GM23248 (cell line): ENCODE results near the gene BCL2. TPM values are rescaled to one million over a fixed set of nuclear protein-coding genes. Genes with fewer than 3 reads are reported as not detected.

Experiments used
- DNase-seq: peaks from one replicate; pipeline ENCODE4 v3.0.0-alpha.2; 2015
- H2AFZ ChIP-seq: fragments of 200-600 bp; sonication (generic); 2 replicates; pipeline ENCODE4 v1.6.1; 2016; ENCODE audit warnings: antibody characterized with exemption
- H3F3A ChIP-seq: fragments of 200-600 bp; sonication (generic); 2 replicates; pipeline ENCODE4 v1.6.1; 2016; ENCODE audit warnings: mild to moderate bottlenecking, antibody characterized with exemption, mixed run types; ENCODE audit not compliant: insufficient read depth
- H3K27ac ChIP-seq: fragments of 200-600 bp; sonication (generic); 2 replicates; pipeline ENCODE4 v1.5.1; 2016; ENCODE audit warnings: mild to moderate bottlenecking
- H3K27me3 ChIP-seq: fragments of 200-600 bp; sonication (generic); replicated peaks from 2 replicates; pipeline ENCODE4 v1.6.1; 2016; ENCODE audit warnings: mild to moderate bottlenecking; ENCODE audit not compliant: insufficient read depth
- H3K36me3 ChIP-seq: fragments of 200-600 bp; sonication (generic); 2 replicates; pipeline ENCODE4 v1.6.1; 2016; ENCODE audit warnings: low read depth, mild to moderate bottlenecking
- H3K4me1 ChIP-seq: fragments of 200-600 bp; sonication (generic); 2 replicates; pipeline ENCODE4 v1.6.1; 2016; ENCODE audit warnings: mild to moderate bottlenecking; ENCODE audit not compliant: insufficient read depth
- H3K4me2 ChIP-seq: fragments of 200-600 bp; sonication (generic); one replicate; pipeline ENCODE4 v1.6.1; 2016; ENCODE audit warnings: mild to moderate bottlenecking; ENCODE audit not compliant: unreplicated experiment
- H3K4me3 ChIP-seq: fragments of 200-600 bp; sonication (generic); 2 replicates; pipeline ENCODE4 v1.5.1; 2016; ENCODE audit warnings: mild to moderate bottlenecking
- H3K79me2 ChIP-seq: fragments of 200-600 bp; sonication (generic); 2 replicates; pipeline ENCODE4 v1.6.1; 2016; ENCODE audit warnings: mild to moderate bottlenecking; ENCODE audit not compliant: insufficient read depth
- H3K9ac ChIP-seq: fragments of 200-600 bp; sonication (generic); 2 replicates; pipeline ENCODE4 v1.6.1; 2016; ENCODE audit warnings: mild to moderate bottlenecking
- H3K9me2 ChIP-seq: fragments of 200-600 bp; sonication (generic); 2 replicates; pipeline ENCODE4 v1.6.1; 2016; ENCODE audit warnings: mixed run types, mild to moderate bottlenecking, moderate library complexity; ENCODE audit not compliant: insufficient read depth
- H3K9me3 ChIP-seq: fragments of 200-600 bp; sonication (generic); one replicate; pipeline ENCODE4 v1.6.1; 2017; ENCODE audit warnings: low read depth
- H4K20me1 ChIP-seq: fragments of 200-600 bp; sonication (generic); 2 replicates; pipeline ENCODE4 v1.6.0; 2016; ENCODE audit not compliant: insufficient read depth
- EZH2 ChIP-seq: fragments of 200-600 bp; sonication (generic); IDR thresholded peaks from 2 replicates; pipeline ENCODE4 v1.6.1; 2018; ENCODE audit warnings: antibody characterized with exemption, mild to moderate bottlenecking; ENCODE audit not compliant: insufficient read depth, poor library complexity, severe bottlenecking
- EZH2phosphoT487 ChIP-seq: fragments of 200-600 bp; sonication (generic); IDR thresholded peaks from 2 replicates; pipeline ENCODE4 v1.6.1; 2018; ENCODE audit warnings: antibody characterized with exemption, moderate library complexity, mild to moderate bottlenecking, low read depth; ENCODE audit not compliant: insufficient read depth
- WGBS, 2 experiments: methylation state at CpG; one replicate each; pipeline ENCODE4 v1.1.6; 2015 to 2017; ENCODE audit warnings: low lambda C conversion rate in 2 of 2, low coverage in 1 of 2; ENCODE audit errors: missing lambda C conversion rate in 2 of 2; 5-methylcytosine and 5-hydroxymethylcytosine counted together
- in situ Hi-C: fragments of 300-500 bp; cut with MboI; formaldehyde crosslinking; loops from 2 replicates; pipeline ENCODE4 v1.15.0; 2020
- polyA plus RNA-seq: library from polyadenylated mRNA; unstranded; fragments of >200 nt; fragmentation: Nextera tagmentation; extraction: Ambion mirVana; gene quantifications from 2 replicates; pipeline ENCODE4 v1.2.1, GENCODE V29; 2016
- total RNA-seq: library from RNA; depleted of rRNA; stranded (reverse); fragments of >200 nt; shearing (Covaris generic); gene quantifications from 2 replicates; pipeline ENCODE4 v1.2.3, GENCODE V29; 2014

The BCL2 gene
- total and polyA plus RNA-seq, 2 experiments from 2014 or later = 0.30 to 1.5 TPM

DNA sequence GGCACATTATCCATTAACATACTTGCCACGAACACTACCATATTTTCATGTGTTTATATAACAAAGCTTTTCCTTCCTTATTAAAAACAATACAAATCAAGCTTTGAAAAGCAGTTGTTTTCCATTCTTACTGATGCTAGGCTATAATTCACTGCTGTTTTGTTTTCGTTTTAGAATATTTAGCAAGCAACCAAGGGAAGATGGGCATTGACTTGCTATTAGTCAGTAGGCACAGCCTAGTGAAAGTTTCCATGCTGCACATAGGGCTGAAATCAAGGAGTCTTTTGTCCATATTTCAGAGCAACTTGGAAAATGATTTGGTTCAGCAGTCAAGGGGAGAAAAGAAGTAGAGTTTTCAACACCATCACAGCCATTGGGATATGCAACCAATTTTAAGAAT is 31.3 kb downstream of the BCL2 start:
- WGBS, 2 experiments = 11 to 23% methylated on average over 2 of the region's 2 CpGs
- DNase-seq = no peak
- no peaks in the 10 kb centered on the region for H4K20me1 ChIP-seq

DNA sequence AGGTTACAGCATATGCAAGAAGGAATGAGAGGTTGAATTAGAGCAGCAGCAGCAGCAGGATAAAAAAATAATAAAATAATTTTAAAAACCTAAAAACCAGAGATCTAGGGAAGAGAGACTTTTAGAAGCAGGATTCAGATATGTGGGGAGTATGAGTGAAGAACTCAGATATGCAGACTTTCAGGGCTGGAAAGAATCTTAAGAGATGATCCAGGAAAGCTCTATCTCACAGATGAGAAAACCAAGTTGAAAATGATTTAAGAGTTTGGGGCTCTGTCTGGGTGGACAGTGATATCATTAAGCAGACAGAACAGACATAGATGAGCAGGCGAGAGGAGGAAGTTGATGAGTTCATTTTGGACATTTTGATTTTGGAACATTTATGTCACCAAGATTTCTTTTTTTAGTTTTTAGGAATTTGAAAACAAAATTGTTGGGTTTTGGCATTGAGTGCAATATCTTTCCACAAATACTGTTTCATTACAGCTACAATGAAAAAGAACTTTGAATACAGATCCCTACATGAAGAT is 31.8 kb downstream of the BCL2 start:
- TF ChIP-seq EZH2phosphoT487 (no peak), EZH2 (no peak)
- H3K79me2 ChIP-seq = no peaks in the 10 kb centered on the region
- no peak for DNase-seq
- no peaks in the 10 kb centered on the region for H3K27me3 ChIP-seq
- in situ Hi-C loops = no loop called here
- H3F3A ChIP-seq = no peaks in the 10 kb centered on the region
- H3K27ac ChIP-seq = no peak overlapping the region
- no peak overlapping the region for H3K4me3 ChIP-seq
- no peaks in the 10 kb centered on the region for H3K4me1 ChIP-seq
- WGBS, 2 experiments = 42% methylated on average over 1 of the region's 1 CpG
- H3K36me3 ChIP-seq = no peaks in the 10 kb centered on the region
- no peaks in the 10 kb centered on the region for H3K9me2 ChIP-seq
- no peak overlapping the region for H3K9ac ChIP-seq
- no peaks in the 10 kb centered on the region for H4K20me1 ChIP-seq
- H3K4me2 ChIP-seq = no peak overlapping the region
- no peak overlapping the region for H2AFZ ChIP-seq
- H3K9me3 ChIP-seq = no peaks in the 10 kb centered on the region

More for the DNA sequence above, 31.3 kb downstream of the BCL2 start:
- Histone ChIP-seq H3K79me2 (no peaks in the 10 kb centered on the region), H3K4me1 (no peaks in the 10 kb centered on the region), H2AFZ (no peak overlapping the region), H3K9ac (no peak overlapping the region), H3K4me2 (no peak overlapping the region), H3K36me3 (no peaks in the 10 kb centered on the region), H3K9me3 (no peaks in the 10 kb centered on the region), H3K4me3 (no peak overlapping the region), H3K27ac (no peak overlapping the region), H3K27me3 (no peaks in the 10 kb centered on the region), H3K9me2 (no peaks in the 10 kb centered on the region), H3F3A (no peaks in the 10 kb centered on the region)
- in situ Hi-C loops = no loop called here
- no peak for TF ChIP-seq EZH2

- DNase-seq = no peak
- H3K27ac ChIP-seq = no peak overlapping the region
Observed at GRCh38 chr18:63286926-63287325, 32.6 kb downstream of the BCL2 start.

DNA sequence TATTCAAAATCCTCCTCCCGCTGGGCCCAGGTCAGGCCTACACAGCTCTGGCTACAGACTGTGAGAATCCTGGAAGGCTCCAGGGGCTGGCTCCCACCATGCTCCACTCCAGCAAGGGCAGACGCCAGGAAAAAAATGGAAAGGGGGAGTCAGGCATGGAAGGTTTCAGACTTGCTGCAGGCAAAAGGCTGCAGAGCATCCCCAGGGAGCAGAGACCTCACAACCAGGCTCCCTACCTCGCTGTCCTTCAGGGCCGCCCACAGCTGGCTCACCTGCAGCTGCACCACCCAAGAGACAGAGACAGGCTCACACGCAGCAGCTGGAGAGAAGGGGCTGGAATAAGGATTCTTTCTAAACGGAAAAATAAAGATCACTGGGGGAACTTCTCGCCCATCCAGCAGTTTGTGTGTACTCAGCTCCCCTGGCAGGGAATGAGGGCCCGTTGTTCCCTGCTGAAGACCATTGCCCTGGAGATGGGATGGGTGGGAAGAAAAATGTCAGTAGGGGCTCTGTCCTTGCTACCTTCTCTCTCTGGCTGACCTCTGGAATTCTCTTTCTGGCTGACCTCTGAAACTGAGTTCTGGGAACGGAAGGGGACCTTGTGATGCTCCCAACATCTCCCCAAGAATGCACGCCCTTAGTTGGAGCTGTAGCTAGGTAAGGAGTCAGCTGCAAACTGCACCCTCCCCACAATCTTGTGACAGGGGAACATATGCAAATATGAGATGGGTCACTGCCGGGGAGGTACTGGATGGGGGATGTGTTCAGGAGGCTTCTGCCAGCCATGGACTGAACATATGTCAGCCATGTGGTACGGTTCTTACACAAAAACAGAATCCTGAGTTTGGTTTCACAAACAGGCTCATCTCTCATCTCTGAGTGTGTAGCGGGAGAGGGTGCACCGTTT is 34.5 kb downstream of the BCL2 start:
- no peaks in the 10 kb centered on the region for H3K27me3 ChIP-seq
- no peak for DNase-seq
- no peaks in the 10 kb centered on the region for H3K9me2 ChIP-seq
- 72 to 77% methylated on average over 14 of the region's 14 CpGs for WGBS, 2 experiments
- H3K4me3 ChIP-seq = no peak overlapping the region
- no peaks in the 10 kb centered on the region for H3K36me3 ChIP-seq
- in situ Hi-C loops = no loop called here
- H3K79me2 ChIP-seq = no peaks in the 10 kb centered on the region
- no peak for TF ChIP-seq EZH2phosphoT487
- no peak for TF ChIP-seq EZH2
- no peaks in the 10 kb centered on the region for H3K9me3 ChIP-seq
- no peaks in the 10 kb centered on the region for H4K20me1 ChIP-seq
- no peaks in the 10 kb centered on the region for H3K4me1 ChIP-seq
- no peak overlapping the region for H2AFZ ChIP-seq
- no peaks in the 10 kb centered on the region for H3F3A ChIP-seq
- no peak overlapping the region for H3K4me2 ChIP-seq
- H3K27ac ChIP-seq = no peak overlapping the region
- no peak overlapping the region for H3K9ac ChIP-seq

More at GRCh38 chr18:63286926-63287325, 32.6 kb downstream of the BCL2 start:
- Histone ChIP-seq H4K20me1 (no peaks in the 10 kb centered on the region), H3K4me3 (no peak overlapping the region), H3K9ac (no peak overlapping the region), H3K4me2 (no peak overlapping the region), H3K9me3 (no peaks in the 10 kb centered on the region), H3K27me3 (no peaks in the 10 kb centered on the region), H3K4me1 (no peaks in the 10 kb centered on the region), H3K36me3 (no peaks in the 10 kb centered on the region), H3K9me2 (no peaks in the 10 kb centered on the region), H3F3A (no peaks in the 10 kb centered on the region), H2AFZ (no peak overlapping the region), H3K79me2 (no peaks in the 10 kb centered on the region)
- 54 to 55% methylated on average over 4 of the region's 4 CpGs for WGBS, 2 experiments
- in situ Hi-C loops = no loop called here
- no peak for TF ChIP-seq EZH2
- TF ChIP-seq EZH2phosphoT487 = no peak
